Ishikawa (cell line): ENCODE results near the gene PLCB1.

Experiments
- EGR1 ChIP-seq: IDR thresholded peaks from 2 replicates; pipeline ENCODE4 v1.6.1; 2012
- RAD21 ChIP-seq: IDR thresholded peaks from 2 replicates; pipeline ENCODE4 v1.6.1; 2012; ENCODE audit warnings: low read depth
- REST ChIP-seq: IDR thresholded peaks from 2 replicates; pipeline ENCODE4 v1.6.1; 2012; ENCODE audit warnings: low read depth, mild to moderate bottlenecking
- TAF1 ChIP-seq: IDR thresholded peaks from 2 replicates; pipeline ENCODE4 v1.6.1; 2012; ENCODE audit warnings: low read depth, mild to moderate bottlenecking
- TCF12 ChIP-seq: IDR thresholded peaks from 2 replicates; pipeline ENCODE4 v1.6.1; 2012; ENCODE audit warnings: low read depth
- TEAD4 ChIP-seq: IDR thresholded peaks from 2 replicates; pipeline ENCODE4 v1.6.1; 2012
- YY1 ChIP-seq: IDR thresholded peaks from 2 replicates; pipeline ENCODE4 v1.6.1; 2012; ENCODE audit warnings: low read depth

- TF ChIP-seq REST (no peak), RAD21 (no peak), TCF12 (no peak), TEAD4 (no peak), EGR1 (no peak), YY1 (no peak), TAF1 (no peak)
Measured at GRCh38 chr20:8172191-8172590, 40.1 kb downstream of the PLCB1 start.
